T-helper 1 cell treated with Interleukin-12 subunit alpha and Interleukin-12 subunit beta and Interleukin-4 antibody, amounts not matched to agents 30 μg/mL and 1 μg/mL, for 36 hours (primary cell): ENCODE data around the gene CELF2.
"Not testable (repeated sequence)": the region's sequence is repeated elsewhere in the genome, so short reads cannot be mapped to it uniquely, and the experiment has no call there.

Experiments used
- H3K27ac Mint-ChIP-seq: one replicate; pipeline ENCODE4 v1.8.0; 2021; ENCODE audit warnings: mild to moderate bottlenecking, mixed read lengths
- H3K27me3 Mint-ChIP-seq: one replicate; pipeline ENCODE4 v1.8.0; 2021; ENCODE audit warnings: low read depth, mixed read lengths
- H3K36me3 Mint-ChIP-seq: one replicate; pipeline ENCODE4 v1.8.0; 2021; ENCODE audit warnings: low read depth, mixed read lengths
- H3K4me1 Mint-ChIP-seq: one replicate; pipeline ENCODE4 v1.8.0; 2021; ENCODE audit warnings: low read depth, mixed read lengths
- H3K4me3 Mint-ChIP-seq: one replicate; pipeline ENCODE4 v1.8.0; 2021; ENCODE audit warnings: mild to moderate bottlenecking, moderate library complexity, mixed read lengths
- H3K9me3 Mint-ChIP-seq: one replicate; pipeline ENCODE4 v1.8.0; 2021; ENCODE audit warnings: mixed read lengths

The CELF2 gene

DNA sequence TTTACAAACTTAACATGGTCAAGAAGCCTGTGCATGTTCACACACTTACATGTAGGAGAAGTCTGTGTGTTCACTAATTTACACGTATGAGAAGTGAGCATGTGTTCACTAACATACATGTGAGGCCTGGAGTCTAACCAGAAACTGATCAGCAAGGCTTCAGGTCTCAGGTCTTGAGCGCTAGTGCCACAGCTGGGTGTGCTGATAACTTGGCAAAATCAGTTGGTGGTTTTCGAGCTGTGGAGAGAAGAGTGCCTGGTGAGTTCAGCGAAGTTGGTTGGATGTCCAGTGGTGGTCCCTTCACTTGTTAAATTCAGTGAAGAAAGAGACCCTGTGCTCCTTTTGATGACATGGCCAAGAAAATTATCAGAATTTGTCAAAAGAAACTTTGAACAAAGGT is 98.7 kb downstream of the CELF2 start:
- H3K4me1 Mint-ChIP-seq: peaks cover 7% of the 10 kb centered on the region
- H3K36me3 Mint-ChIP-seq: no peaks in the 10 kb centered on the region
- H3K27ac Mint-ChIP-seq: no peak overlapping the region
- peaks cover 14% of the 10 kb centered on the region for H3K27me3 Mint-ChIP-seq
- no peaks in the 10 kb centered on the region for H3K9me3 Mint-ChIP-seq
- H3K4me3 Mint-ChIP-seq: no peak overlapping the region

DNA sequence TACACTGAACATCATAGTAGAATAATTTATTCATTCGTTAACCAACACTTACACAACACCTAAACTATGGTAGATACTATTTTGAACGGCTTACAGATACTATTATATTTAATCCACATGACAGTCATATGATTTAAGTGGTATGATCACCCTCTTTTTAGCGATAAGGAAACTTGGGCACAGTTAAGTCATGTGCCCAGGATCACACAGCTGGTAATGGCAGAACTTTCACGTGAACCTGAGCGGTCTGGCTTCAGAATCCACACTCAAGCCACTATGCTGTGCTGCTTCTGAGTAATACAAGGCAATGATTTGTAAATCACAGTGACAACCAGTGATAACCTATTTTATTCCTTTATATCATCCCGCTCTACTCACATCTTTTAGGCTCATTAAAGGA is 99.1 kb downstream of the CELF2 start:
- Mint-ChIP-seq H3K4me1 (peaks cover 7% of the 10 kb centered on the region), H3K27me3 (peaks cover 15% of the 10 kb centered on the region), H3K4me3 (no peak overlapping the region), H3K36me3 (no peaks in the 10 kb centered on the region), H3K27ac (no peak overlapping the region), H3K9me3 (no peaks in the 10 kb centered on the region)

DNA sequence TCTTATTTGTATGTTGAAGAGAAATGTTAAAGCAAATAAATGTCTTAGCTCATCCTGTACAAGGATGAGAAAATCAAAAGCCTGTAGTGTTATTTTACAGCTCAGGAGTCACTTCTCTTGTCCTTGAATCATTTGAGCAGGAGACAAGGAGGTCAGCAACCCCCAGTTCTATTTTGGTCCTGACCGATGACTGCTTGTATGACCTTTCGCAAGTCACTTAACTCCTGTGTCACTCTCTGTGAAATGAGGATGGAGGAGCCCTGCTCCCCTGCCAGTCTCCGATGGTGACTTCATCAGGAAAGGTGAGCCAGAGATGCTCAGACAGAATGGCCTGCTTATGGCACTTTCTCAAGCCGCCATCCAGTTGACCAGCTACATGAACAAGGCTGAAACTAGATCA is 101.0 kb downstream of the CELF2 start:
- no peak overlapping the region for H3K27ac Mint-ChIP-seq
- H3K4me3 Mint-ChIP-seq: no peak overlapping the region
- peaks cover 1% of the 10 kb centered on the region for H3K4me1 Mint-ChIP-seq
- H3K36me3 Mint-ChIP-seq: peaks cover 2% of the 10 kb centered on the region
- peaks cover 9% of the 10 kb centered on the region for H3K9me3 Mint-ChIP-seq
- H3K27me3 Mint-ChIP-seq: peaks cover 15% of the 10 kb centered on the region

DNA sequence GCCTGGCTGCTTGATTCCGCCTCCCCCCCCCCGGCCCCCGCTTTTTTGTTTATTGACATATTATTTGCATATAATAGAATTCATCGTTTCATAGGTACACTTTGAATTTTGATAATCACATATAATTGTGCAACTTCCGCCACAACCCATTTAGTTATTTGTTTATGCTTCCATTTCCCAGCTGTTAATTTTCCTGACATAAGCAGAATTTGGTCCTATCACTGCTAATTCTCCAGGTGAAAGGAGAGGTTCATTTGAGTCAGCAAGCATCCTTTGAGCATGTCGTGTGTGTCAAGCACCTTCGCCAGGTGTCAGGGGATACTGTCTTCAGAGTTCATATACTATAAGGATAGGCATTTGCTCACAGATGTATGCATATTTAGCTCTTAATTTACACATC is 102.2 kb downstream of the CELF2 start:
- peaks cover 9% of the 10 kb centered on the region for H3K36me3 Mint-ChIP-seq
- peaks cover 5% of the 10 kb centered on the region for H3K4me1 Mint-ChIP-seq
- H3K27me3 Mint-ChIP-seq: peaks cover 15% of the 10 kb centered on the region
- no peak overlapping the region for H3K27ac Mint-ChIP-seq
- H3K9me3 Mint-ChIP-seq: peaks cover 19% of the 10 kb centered on the region
- H3K4me3 Mint-ChIP-seq: no peak overlapping the region

DNA sequence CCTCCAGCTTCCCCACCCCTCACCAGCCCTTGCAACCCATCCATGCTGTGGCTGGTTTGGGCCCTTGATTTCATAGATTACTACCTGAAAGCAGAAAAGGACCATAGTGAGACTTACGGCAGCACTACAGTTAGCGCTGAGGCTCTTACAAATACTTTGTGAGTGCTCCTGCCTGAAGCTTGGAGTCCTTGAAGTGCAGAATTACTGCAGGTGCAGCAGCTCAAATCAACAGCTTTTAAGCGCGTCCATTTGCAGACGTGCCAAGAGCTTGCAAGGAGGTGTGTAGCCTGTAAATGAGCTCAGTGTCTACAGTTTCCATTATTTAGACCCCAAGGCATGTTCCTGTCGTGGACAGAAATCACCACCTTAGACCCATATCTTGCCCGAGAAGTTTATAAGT is 103.0 kb downstream of the CELF2 start:
- Mint-ChIP-seq H3K9me3 (peaks cover 27% of the 10 kb centered on the region), H3K27ac (no peak overlapping the region), H3K4me1 (peaks cover 5% of the 10 kb centered on the region), H3K36me3 (peaks cover 15% of the 10 kb centered on the region), H3K27me3 (peaks cover 15% of the 10 kb centered on the region), H3K4me3 (no peak overlapping the region)

DNA sequence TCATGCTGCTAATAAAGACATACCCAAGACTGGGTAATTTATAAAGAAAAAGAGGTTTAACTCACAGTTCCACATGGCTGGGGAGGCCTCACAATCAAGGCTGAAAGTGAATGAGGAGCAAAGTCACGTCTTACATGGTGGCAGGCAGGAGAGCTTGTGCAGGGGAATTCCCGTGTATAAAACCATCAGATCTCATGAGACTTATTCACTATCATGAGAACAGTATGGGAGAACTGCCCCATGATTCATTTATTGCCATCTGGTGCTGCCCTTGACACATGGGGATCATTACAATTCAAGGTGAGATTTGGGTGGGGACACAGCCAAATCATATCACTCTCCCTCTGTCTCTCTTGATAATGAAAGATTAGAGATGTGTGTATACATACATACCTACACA is 106.2 kb downstream of the CELF2 start:
- peaks cover 55% of the 10 kb centered on the region for H3K9me3 Mint-ChIP-seq
- peaks cover 20% of the 10 kb centered on the region for H3K36me3 Mint-ChIP-seq
- not testable (repeated sequence) for H3K4me1 Mint-ChIP-seq, H3K4me3 Mint-ChIP-seq, H3K27ac Mint-ChIP-seq
- H3K27me3 Mint-ChIP-seq: peaks cover 20% of the 10 kb centered on the region

DNA sequence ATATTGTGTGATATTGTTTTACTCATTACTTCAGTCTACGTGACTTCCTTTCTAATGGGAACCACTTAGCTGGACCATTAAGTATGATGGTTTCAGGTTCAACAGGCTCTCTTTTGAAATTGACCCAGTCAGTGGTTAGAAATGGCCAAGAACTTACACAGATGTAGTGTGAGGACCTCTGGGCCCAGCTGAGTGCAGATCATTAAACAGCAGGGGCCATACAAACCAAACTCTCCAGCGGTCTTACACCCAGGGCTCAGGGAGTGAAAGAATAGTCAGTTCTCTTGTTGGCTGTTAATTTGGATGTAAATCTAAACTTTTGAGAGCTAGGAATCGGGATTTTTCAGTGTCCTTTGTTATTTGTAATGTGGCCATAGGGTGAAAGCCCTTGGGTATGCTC is 107.3 kb downstream of the CELF2 start:
- no peak overlapping the region for H3K4me3 Mint-ChIP-seq
- H3K9me3 Mint-ChIP-seq: peaks cover 61% of the 10 kb centered on the region
- no peak overlapping the region for H3K27ac Mint-ChIP-seq
- peaks cover 24% of the 10 kb centered on the region for H3K36me3 Mint-ChIP-seq
- peaks cover 24% of the 10 kb centered on the region for H3K27me3 Mint-ChIP-seq
- H3K4me1 Mint-ChIP-seq: peaks cover 5% of the 10 kb centered on the region

DNA sequence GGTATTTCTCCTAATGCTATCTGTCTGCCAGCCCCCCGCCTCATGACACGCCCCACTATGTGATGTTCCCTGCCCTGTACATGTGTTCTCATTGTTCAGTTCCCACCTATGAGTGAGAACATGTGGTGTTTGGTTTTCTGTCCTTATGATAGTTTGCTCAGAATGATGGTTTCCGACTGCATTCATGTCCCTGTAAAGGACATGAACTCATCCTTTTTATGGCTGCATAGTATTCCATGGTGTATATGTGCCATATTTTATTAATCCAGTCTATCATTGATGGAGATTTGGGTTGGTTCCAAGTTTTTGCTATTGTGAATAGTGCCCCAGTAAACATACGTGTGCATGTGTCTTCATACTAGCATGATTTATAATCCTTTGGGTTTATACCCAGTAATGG is 109.3 kb downstream of the CELF2 start:
- H3K27ac Mint-ChIP-seq, H3K4me3 Mint-ChIP-seq, H3K4me1 Mint-ChIP-seq: not testable (repeated sequence)
- peaks cover 16% of the 10 kb centered on the region for H3K27me3 Mint-ChIP-seq
- peaks cover 62% of the 10 kb centered on the region for H3K9me3 Mint-ChIP-seq
- peaks cover 24% of the 10 kb centered on the region for H3K36me3 Mint-ChIP-seq

DNA sequence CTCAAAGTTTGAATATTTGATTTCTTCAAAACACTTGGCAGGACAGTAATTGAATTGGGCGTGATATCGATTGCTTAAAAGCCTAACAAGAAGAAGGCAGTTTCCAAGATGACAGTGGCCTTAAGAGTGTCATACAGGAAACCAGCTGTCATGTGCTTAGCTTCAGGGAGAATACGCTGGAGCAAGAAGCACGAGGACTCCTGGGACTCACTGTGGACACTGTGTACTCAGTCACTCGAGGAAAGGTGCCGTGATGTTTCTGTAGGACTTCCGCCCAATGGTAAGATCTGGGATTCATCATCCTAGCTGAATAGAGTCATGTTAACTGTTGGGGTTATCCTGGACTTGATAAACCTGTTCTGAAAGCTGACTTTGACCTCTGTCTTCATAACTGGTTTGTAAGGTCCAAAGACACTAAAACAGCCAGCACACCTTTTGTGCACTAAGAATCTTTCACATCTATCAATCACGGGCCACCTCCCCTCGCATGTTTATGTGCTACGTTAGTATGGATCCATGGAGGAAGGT is 113.5 kb downstream of the CELF2 start:
- Mint-ChIP-seq H3K36me3 (peaks cover 8% of the 10 kb centered on the region), H3K4me3 (no peak overlapping the region), H3K27me3 (peaks cover 16% of the 10 kb centered on the region), H3K9me3 (peaks cover 31% of the 10 kb centered on the region), H3K27ac (no peak overlapping the region), H3K4me1 (peaks cover 2% of the 10 kb centered on the region)

DNA sequence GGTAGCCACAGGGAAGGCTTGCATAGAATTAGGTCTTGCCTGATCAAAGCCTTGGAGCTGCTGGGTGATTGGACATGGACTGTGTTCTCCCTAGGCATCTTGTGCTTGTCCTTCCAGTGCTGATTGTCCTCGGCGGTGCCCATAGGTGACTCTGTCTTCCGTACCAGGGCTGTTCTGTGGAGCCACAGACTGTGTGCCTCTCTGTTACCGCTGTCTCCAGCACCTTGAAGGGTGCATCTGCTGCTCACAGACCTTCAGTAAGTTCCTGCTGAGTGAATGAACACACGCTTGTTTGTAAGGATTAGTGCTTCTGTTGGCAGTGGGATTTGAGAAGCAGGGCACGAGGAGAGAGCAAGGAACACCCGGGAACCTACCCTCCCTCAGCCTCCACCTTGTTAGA is 116.7 kb downstream of the CELF2 start:
- Mint-ChIP-seq H3K27me3 (peaks cover 9% of the 10 kb centered on the region), H3K4me1 (peaks cover 2% of the 10 kb centered on the region), H3K36me3 (peaks cover 4% of the 10 kb centered on the region), H3K27ac (no peak overlapping the region), H3K9me3 (peaks cover 7% of the 10 kb centered on the region), H3K4me3 (no peak overlapping the region)

DNA sequence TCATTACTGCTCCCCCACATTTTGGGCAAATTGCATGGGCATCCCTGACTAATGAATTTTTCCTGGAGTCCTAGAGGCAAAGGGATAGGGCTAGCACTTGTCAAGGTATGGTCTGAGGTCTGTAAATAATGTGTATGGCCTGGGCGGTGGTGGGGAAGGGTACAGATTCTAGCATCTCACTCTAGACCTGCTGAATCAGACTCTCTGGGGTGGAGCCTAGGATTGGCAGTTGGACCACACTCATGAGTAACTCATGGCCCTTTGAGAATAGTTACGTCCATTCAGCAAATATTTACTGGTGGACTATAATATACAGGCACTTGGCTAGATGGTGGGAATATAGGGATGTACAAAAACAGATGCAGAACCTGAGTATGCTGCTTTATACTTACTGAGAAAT is 118.0 kb downstream of the CELF2 start:
- peaks cover 2% of the 10 kb centered on the region for H3K36me3 Mint-ChIP-seq
- no peaks in the 10 kb centered on the region for H3K27me3 Mint-ChIP-seq
- peaks cover 8% of the 10 kb centered on the region for H3K4me1 Mint-ChIP-seq
- H3K9me3 Mint-ChIP-seq: no peaks in the 10 kb centered on the region
- no peak overlapping the region for H3K27ac Mint-ChIP-seq
- no peak overlapping the region for H3K4me3 Mint-ChIP-seq

DNA sequence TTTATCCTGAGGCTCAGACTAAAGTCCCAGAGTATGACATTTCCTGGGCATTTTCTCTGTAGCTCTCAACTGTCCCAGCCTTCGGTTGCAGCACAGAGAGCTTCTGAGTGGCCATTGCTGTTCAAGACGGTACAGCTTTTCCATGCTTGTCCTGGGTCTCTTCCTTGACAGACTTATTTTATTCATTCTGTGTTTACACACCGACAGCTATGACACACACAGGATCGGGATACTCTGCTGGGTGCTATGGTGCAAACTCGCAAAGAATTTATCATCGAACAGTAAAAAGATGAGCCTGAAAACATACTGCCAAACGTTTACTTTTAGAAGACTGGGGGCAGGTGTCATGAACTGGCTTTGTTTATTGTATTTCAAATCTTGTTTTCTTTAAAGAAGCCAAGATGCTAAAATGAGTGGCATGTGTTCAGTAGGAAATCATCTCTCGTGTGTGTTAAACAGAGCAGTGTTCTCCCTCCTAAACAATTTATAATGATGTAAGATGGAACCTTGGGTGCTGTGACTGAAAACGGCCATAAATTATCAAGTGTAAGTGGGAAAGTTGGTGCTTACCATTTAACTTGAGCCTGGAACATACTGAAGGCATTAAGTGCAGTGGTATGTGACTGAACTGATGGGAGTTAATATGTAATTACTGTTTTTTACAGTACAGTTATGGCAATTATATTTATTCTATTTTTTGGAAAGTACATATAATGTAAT is 120.8 kb downstream of the CELF2 start:
- H3K4me3 Mint-ChIP-seq: no peak overlapping the region
- peaks cover 7% of the 10 kb centered on the region for H3K36me3 Mint-ChIP-seq
- no peaks in the 10 kb centered on the region for H3K9me3 Mint-ChIP-seq
- H3K27ac Mint-ChIP-seq: no peak overlapping the region
- peaks cover 27% of the 10 kb centered on the region for H3K4me1 Mint-ChIP-seq
- no peaks in the 10 kb centered on the region for H3K27me3 Mint-ChIP-seq

DNA sequence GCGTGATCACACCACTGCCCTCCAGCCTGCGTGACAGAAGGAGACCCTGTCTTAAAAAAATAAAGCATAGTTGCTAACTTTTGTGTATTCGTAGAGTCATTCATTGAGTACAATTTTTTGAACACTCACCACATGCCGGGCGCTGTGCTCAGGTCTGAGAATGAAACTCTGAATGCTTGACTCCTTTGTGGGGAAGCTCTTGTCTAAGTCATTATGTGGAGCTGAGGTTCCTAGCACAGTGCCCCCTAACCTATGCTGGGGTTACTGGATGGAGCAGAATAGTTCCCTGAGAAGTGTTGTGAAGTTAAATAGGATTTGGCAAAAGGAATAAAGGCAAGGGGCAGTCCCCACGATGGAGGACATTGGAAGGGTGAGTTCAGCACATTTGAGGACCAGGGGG is 123.3 kb downstream of the CELF2 start:
- peak overlapping the region; percentile 69 for H3K27ac Mint-ChIP-seq
- no peaks in the 10 kb centered on the region for H3K9me3 Mint-ChIP-seq
- H3K4me3 Mint-ChIP-seq: no peak overlapping the region
- peaks cover 48% of the 10 kb centered on the region for H3K4me1 Mint-ChIP-seq
- no peaks in the 10 kb centered on the region for H3K27me3 Mint-ChIP-seq
- H3K36me3 Mint-ChIP-seq: peaks cover 8% of the 10 kb centered on the region

DNA sequence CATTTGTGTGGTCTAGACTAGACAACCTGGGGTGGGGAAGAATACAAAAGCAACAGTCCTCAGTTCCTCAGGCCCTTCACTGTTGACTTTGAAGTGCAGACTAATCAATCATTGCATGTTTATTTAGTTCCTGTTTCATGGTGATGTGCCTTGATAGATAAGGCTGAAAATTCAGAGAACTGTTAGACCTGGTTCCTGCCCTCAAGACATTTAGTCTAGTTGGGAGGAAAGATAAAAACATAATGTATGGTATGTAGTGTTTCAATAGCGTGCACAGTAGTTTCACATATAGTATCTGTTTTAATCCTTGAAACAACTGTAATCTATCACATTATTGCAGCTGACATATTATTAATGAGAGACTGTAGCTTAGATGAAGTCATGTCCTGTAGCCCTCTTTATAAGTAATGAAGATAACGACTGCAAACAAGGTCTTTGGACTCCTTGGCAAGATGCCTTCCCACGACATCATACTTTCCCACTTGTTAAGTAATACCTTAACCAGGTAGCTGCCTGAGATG is 124.0 kb downstream of the CELF2 start:
- no peaks in the 10 kb centered on the region for H3K9me3 Mint-ChIP-seq
- H3K4me1 Mint-ChIP-seq: peaks cover 54% of the 10 kb centered on the region
- peak overlapping the region; percentile 40 for H3K4me3 Mint-ChIP-seq
- no peaks in the 10 kb centered on the region for H3K27me3 Mint-ChIP-seq
- H3K27ac Mint-ChIP-seq: peak overlapping the region; percentile 84
- peaks cover 8% of the 10 kb centered on the region for H3K36me3 Mint-ChIP-seq

DNA sequence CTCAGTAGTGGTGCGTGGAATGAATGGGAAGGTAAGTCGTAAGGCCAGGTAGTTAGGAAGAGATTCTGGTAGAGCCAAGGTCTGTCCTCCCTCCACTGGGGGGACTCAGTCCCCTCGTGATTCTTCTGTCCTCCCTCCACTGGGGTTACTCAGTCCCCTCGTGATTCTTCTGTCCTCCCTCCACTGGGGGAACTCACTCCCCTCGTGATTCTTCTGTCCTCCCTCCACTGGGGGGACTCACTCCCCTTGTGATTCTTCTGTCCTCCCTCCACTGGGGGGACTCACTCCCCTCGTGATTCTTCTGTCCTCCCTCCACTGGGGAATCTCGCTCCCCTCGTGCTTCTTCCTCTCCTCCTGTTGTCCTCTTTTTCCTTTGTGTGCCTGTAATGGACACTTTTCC is 125.1 kb downstream of the CELF2 start:
- peaks cover 8% of the 10 kb centered on the region for H3K36me3 Mint-ChIP-seq
- H3K9me3 Mint-ChIP-seq: no peaks in the 10 kb centered on the region
- no peak overlapping the region for H3K4me3 Mint-ChIP-seq
- peaks cover 65% of the 10 kb centered on the region for H3K4me1 Mint-ChIP-seq
- H3K27ac Mint-ChIP-seq: peak overlapping the region; percentile 50
- H3K27me3 Mint-ChIP-seq: no peaks in the 10 kb centered on the region
